ENCODE measurements around the gene PLIN5. TPM values are rescaled to one million over a fixed set of nuclear protein-coding genes. Genes with fewer than 3 reads are reported as not detected.

The PLIN5 gene
- total RNA-seq, 6 experiments from 2014 or later, result not detected

- H3K36me3 Mint-ChIP-seq (ENCODE audit: low read depth), result no peaks in the 10 kb centered on the region
- H3K4me3 Mint-ChIP-seq, result no peak overlapping the region
- peaks cover 9% of the 10 kb centered on the region for H3K27me3 Mint-ChIP-seq (ENCODE audit: insufficient read depth)
- no peaks in the 10 kb centered on the region for H3K4me1 Mint-ChIP-seq (ENCODE audit: low read depth)
- TF ChIP-seq CTCF (IDR thresholded peaks at IDR 0.05), result no peak
- no peak for DNase-seq
- no peaks in the 10 kb centered on the region for H3K9me3 Mint-ChIP-seq
- H3K27ac Mint-ChIP-seq, result no peak overlapping the region
These were observed 19.3 kb downstream of the PLIN5 start for GRCh38 chr19:4515732-4516131.

GRCh38 chr19:4513248-4513647 is 21.8 kb downstream of the PLIN5 start:
- Mint-ChIP-seq H3K27me3 (ENCODE audit: insufficient read depth) (peaks cover 13% of the 10 kb centered on the region), H3K4me3 (no peak overlapping the region), H3K36me3 (ENCODE audit: low read depth) (no peaks in the 10 kb centered on the region), H3K4me1 (ENCODE audit: low read depth) (no peaks in the 10 kb centered on the region), H3K27ac (no peak overlapping the region), H3K9me3 (no peaks in the 10 kb centered on the region)
- TF ChIP-seq CTCF (IDR thresholded peaks at IDR 0.05), result no peak
- DNase-seq, result no peak

- Mint-ChIP-seq H3K27me3 (ENCODE audit: insufficient read depth) (peaks cover 13% of the 10 kb centered on the region), H3K4me3 (no peak overlapping the region), H3K36me3 (ENCODE audit: low read depth) (no peaks in the 10 kb centered on the region), H3K4me1 (ENCODE audit: low read depth) (no peaks in the 10 kb centered on the region), H3K9me3 (no peaks in the 10 kb centered on the region), H3K27ac (no peak overlapping the region)
- no peak for DNase-seq
- TF ChIP-seq CTCF (IDR thresholded peaks at IDR 0.05), result no peak
These were observed 23.0 kb downstream of the PLIN5 start for GRCh38 chr19:4512070-4512469.

GRCh38 chr19:4511300-4512054 is 23.5 kb downstream of the PLIN5 start:
- peaks cover 1% of the 10 kb centered on the region; the same call in 1 of the 2 replicates for H3K36me3 Mint-ChIP-seq (ENCODE audit: low read depth)
- no peaks in the 10 kb centered on the region for H3K9me3 Mint-ChIP-seq
- DNase-seq, result no peak
- H3K4me3 Mint-ChIP-seq, result no peak overlapping the region
- H3K27me3 Mint-ChIP-seq (ENCODE audit: insufficient read depth), result peaks cover 13% of the 10 kb centered on the region
- no peak for TF ChIP-seq CTCF (IDR thresholded peaks at IDR 0.05)
- H3K27ac Mint-ChIP-seq, result no peak overlapping the region
- H3K4me1 Mint-ChIP-seq (ENCODE audit: low read depth), result peaks cover 5% of the 10 kb centered on the region

- peaks cover 13% of the 10 kb centered on the region for H3K27me3 Mint-ChIP-seq (ENCODE audit: insufficient read depth)
- no peak for DNase-seq
- H3K4me3 Mint-ChIP-seq, result no peak overlapping the region
- H3K4me1 Mint-ChIP-seq (ENCODE audit: low read depth), result peaks cover 11% of the 10 kb centered on the region
- no peak for TF ChIP-seq CTCF (IDR thresholded peaks at IDR 0.05)
- H3K36me3 Mint-ChIP-seq (ENCODE audit: low read depth), result peaks cover 8% of the 10 kb centered on the region
- H3K9me3 Mint-ChIP-seq, result no peaks in the 10 kb centered on the region
- H3K27ac Mint-ChIP-seq, result no peak overlapping the region
These were observed 24.4 kb downstream of the PLIN5 start for GRCh38 chr19:4510435-4511255.
